LHCN-M2 (cell line): ENCODE data around the gene NBL1. TPM values are rescaled to one million over a fixed set of nuclear protein-coding genes. Genes with fewer than 3 reads are reported as not detected.

Source experiments
- DNase-seq: peaks from one replicate; pipeline ENCODE4 v3.0.0-alpha.2; 2012; ENCODE audit warnings: low read depth
- total RNA-seq: library from RNA; depleted of rRNA; stranded (reverse); fragments of >200 nt; gene quantifications from 2 replicates; pipeline ENCODE4 v1.2.3, GENCODE V29; 2014

NBL1 gene
- total RNA-seq, 1 experiment from 2014 or later = 9.0 TPM

GRCh38 chr1:19665496-19666465 lies 21.7 kb downstream of the NBL1 start:
- no peak for DNase-seq

GRCh38 chr1:19668888-19669287 lies 24.8 kb downstream of the NBL1 start:
- peak; percentile 81 for DNase-seq

- DNase-seq = peak; percentile 73
Measured at GRCh38 chr1:19670787-19671186, 26.7 kb downstream of the NBL1 start.

GRCh38 chr1:19672237-19672636 lies 28.1 kb downstream of the NBL1 start:
- no peak for DNase-seq

GRCh38 chr1:19675797-19676196 lies 31.7 kb downstream of the NBL1 start:
- no peak for DNase-seq

- DNase-seq = peak; percentile 68
Measured at GRCh38 chr1:19676438-19676922, 32.4 kb downstream of the NBL1 start.

GRCh38 chr1:19678493-19678892 lies 34.4 kb downstream of the NBL1 start:
- no peak for DNase-seq

- DNase-seq = no peak
Measured at GRCh38 chr1:19678931-19679453, 34.9 kb downstream of the NBL1 start.

- no peak for DNase-seq
Measured at GRCh38 chr1:19679691-19680090, 35.6 kb downstream of the NBL1 start.

GRCh38 chr1:19680644-19681043 lies 36.5 kb downstream of the NBL1 start:
- no peak for DNase-seq

- DNase-seq = peak; percentile 70
Measured at GRCh38 chr1:19682257-19682656, 38.1 kb downstream of the NBL1 start.

- DNase-seq = no peak
Measured at GRCh38 chr1:19682901-19683300, 38.8 kb downstream of the NBL1 start.

GRCh38 chr1:19683351-19683750 lies 39.2 kb downstream of the NBL1 start:
- no peak for DNase-seq

- no peak for DNase-seq
Measured at GRCh38 chr1:19684677-19685076, 40.6 kb downstream of the NBL1 start.

GRCh38 chr1:19685994-19686393 lies 41.9 kb downstream of the NBL1 start:
- DNase-seq = no peak

- no peak for DNase-seq
Measured at GRCh38 chr1:19687414-19687813, 43.3 kb downstream of the NBL1 start.

- DNase-seq = no peak
Measured at GRCh38 chr1:19688041-19688842, 44.1 kb downstream of the NBL1 start.

GRCh38 chr1:19689085-19689757 lies 45.1 kb downstream of the NBL1 start:
- DNase-seq = no peak

GRCh38 chr1:19689856-19690255 lies 45.7 kb downstream of the NBL1 start:
- DNase-seq = no peak

GRCh38 chr1:19690342-19690741 lies 46.2 kb downstream of the NBL1 start:
- no peak for DNase-seq

GRCh38 chr1:19694298-19694697 lies 50.2 kb downstream of the NBL1 start:
- no peak for DNase-seq
